Measurements from ENCODE around the gene CD247. TPM values are rescaled to one million over a fixed set of nuclear protein-coding genes. Genes with fewer than 3 reads are reported as not detected.

Gene CD247
- total RNA-seq (1 to 10 TPM in 1 of 2 donors, under 1 TPM in 1; 0.44 to 1.3 TPM), polyA plus RNA-seq (ENCODE audit: insufficient read length in 2 of 2) (1 to 10 TPM in 1 of 2 donors, under 1 TPM in 1; 0.90 to 1.2 TPM)
- long read RNA-seq, donor 1 = 0 reads
- long read RNA-seq, donor 2 = 0 reads
- long read RNA-seq, donor 3 = 0 reads
- long read RNA-seq, donor 4 = 0 reads

DNA sequence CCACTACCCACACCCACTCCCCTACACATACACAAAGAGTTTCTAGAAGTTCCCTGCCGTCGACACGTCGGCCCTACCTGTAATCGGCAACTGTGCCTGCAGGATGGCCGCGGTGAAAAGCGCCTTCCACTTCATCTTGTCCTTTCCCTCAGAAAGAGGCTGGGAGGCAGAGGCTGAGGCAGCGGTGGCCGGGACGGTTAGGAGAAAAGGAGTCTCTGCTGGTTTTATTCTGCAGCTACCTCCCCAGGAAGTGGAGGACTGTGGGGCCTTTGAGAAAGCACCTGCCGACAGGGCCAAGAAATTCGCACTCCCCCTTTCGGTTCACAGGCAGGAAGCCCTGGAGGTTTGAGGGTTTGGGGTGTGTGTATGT lies at the start of gene CD247:
Gene CD247 (minus strand): TSS at position 199 of the 370 bp plus-strand sequence. CDS start 64 bp downstream, at position 135.
- no peaks in the 10 kb centered on the region for H3K4me1 ChIP-seq (ENCODE audit: control insufficient read depth, insufficient read depth, low read length)
- H3K36me3 ChIP-seq (ENCODE audit: control insufficient read depth, insufficient read depth, low read length) = peaks cover 3% of the 10 kb centered on the region
- H3K4me3 ChIP-seq (ENCODE audit: low read depth, low read length) = no peak within 1 kb of the TSS
- 93% methylated on average over 11 of the region's 14 CpGs for WGBS (ENCODE audit: insufficient coverage)
- no peaks in the 10 kb centered on the region for H3K27me3 ChIP-seq (ENCODE audit: control insufficient read depth, insufficient read depth, low read length)
- no peak within 1 kb of the TSS for H3K27ac ChIP-seq (ENCODE audit: low read depth, low read length)
- H3K9me3 ChIP-seq (ENCODE audit: control insufficient read depth, insufficient read depth, low read length) = no peaks in the 10 kb centered on the region
- no peak for DNase-seq (ENCODE audit: low read depth in 4 of 6, low spot score in 6 of 6)

DNA sequence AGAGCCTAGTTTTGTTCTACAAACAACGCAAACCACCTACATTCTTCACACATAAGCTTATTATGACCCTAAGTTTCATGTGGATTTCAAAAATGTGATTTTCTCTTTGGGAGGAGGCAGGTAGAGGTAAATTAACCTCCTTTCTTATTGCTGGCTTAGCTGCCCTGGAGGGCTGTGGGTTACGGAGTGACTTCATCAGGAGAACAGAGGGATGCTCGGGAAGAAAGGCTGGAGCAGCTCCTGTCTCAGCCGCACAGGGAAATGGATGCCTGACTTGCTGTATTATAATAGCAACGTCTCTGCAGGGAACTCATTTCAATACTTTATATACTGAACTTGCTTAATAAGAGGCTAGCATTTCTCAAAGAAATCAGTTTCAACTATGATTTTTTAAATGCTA lies 49.3 kb upstream of the CD247 start:
- no peak overlapping the region for H3K4me3 ChIP-seq (ENCODE audit: low read depth, low read length)
- DNase-seq (ENCODE audit: low read depth in 4 of 6, low spot score in 6 of 6) = peak in 1 of 6 donors; percentile 30
- H3K9me3 ChIP-seq (ENCODE audit: control insufficient read depth, insufficient read depth, low read length) = peaks cover under 1% of the 10 kb centered on the region
- no peaks in the 10 kb centered on the region for H3K4me1 ChIP-seq (ENCODE audit: control insufficient read depth, insufficient read depth, low read length)
- no peaks in the 10 kb centered on the region for H3K36me3 ChIP-seq (ENCODE audit: control insufficient read depth, insufficient read depth, low read length)
- no peak overlapping the region for H3K27ac ChIP-seq (ENCODE audit: low read depth, low read length)
- no peaks in the 10 kb centered on the region for H3K27me3 ChIP-seq (ENCODE audit: control insufficient read depth, insufficient read depth, low read length)
- WGBS (ENCODE audit: insufficient coverage) = 50% methylated on average over 1 of the region's 5 CpGs

DNA sequence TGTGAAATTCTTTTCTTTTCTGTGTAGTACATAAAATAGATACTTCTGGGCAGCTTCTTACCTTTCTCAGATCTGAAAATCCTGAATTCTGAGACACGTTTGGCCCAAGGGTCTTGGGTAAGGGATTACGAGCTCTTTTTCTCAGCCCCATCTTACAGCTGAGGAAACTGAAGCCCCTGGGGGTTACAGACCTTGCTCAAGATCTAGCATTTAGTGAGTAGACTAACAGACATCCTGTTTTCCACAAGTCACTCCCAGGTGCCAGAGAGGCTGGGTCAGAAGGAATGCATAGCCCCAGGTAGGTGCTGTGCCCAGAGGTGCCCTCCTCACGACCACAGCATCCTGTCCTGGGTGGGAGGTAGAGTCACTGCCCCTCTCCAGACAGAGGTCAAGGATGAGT lies 48.4 kb upstream of the CD247 start:
- Histone ChIP-seq H3K4me1 (ENCODE audit: control insufficient read depth, insufficient read depth, low read length) (no peaks in the 10 kb centered on the region), H3K27me3 (ENCODE audit: control insufficient read depth, insufficient read depth, low read length) (no peaks in the 10 kb centered on the region), H3K27ac (ENCODE audit: low read depth, low read length) (no peak overlapping the region), H3K9me3 (ENCODE audit: control insufficient read depth, insufficient read depth, low read length) (no peaks in the 10 kb centered on the region), H3K4me3 (ENCODE audit: low read depth, low read length) (no peak overlapping the region), H3K36me3 (ENCODE audit: control insufficient read depth, insufficient read depth, low read length) (no peaks in the 10 kb centered on the region)
- WGBS (ENCODE audit: insufficient coverage) = 100% methylated on average over 1 of the region's 3 CpGs
- DNase-seq (ENCODE audit: low read depth in 4 of 6, low spot score in 6 of 6) = no peak

DNA sequence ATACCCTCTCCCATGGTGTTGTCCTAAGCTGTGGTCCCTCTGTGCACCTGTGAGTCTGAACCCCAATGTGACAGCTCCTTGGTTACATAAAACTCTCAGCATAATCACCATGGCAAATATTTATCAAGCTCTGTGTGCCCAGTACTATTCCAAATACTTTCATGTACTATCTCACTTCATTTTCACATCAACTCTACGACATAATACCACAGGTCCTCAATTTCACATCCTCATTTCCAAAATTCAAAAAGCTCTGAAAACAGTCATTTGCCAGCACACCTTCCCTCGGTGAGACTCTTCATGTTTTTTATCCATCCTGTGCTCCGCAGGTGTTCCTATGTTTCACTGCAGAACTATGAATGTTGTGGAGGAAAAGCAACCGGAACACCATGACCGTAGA lies 47.6 kb upstream of the CD247 start:
- Histone ChIP-seq H3K9me3 (ENCODE audit: control insufficient read depth, insufficient read depth, low read length) (no peaks in the 10 kb centered on the region), H3K4me1 (ENCODE audit: control insufficient read depth, insufficient read depth, low read length) (no peaks in the 10 kb centered on the region), H3K27me3 (ENCODE audit: control insufficient read depth, insufficient read depth, low read length) (no peaks in the 10 kb centered on the region), H3K36me3 (ENCODE audit: control insufficient read depth, insufficient read depth, low read length) (no peaks in the 10 kb centered on the region), H3K27ac (ENCODE audit: low read depth, low read length) (no peak overlapping the region), H3K4me3 (ENCODE audit: low read depth, low read length) (no peak overlapping the region)
- WGBS (ENCODE audit: insufficient coverage) = 89% methylated on average over 5 of the region's 5 CpGs
- DNase-seq (ENCODE audit: low read depth in 4 of 6, low spot score in 6 of 6) = no peak

DNA sequence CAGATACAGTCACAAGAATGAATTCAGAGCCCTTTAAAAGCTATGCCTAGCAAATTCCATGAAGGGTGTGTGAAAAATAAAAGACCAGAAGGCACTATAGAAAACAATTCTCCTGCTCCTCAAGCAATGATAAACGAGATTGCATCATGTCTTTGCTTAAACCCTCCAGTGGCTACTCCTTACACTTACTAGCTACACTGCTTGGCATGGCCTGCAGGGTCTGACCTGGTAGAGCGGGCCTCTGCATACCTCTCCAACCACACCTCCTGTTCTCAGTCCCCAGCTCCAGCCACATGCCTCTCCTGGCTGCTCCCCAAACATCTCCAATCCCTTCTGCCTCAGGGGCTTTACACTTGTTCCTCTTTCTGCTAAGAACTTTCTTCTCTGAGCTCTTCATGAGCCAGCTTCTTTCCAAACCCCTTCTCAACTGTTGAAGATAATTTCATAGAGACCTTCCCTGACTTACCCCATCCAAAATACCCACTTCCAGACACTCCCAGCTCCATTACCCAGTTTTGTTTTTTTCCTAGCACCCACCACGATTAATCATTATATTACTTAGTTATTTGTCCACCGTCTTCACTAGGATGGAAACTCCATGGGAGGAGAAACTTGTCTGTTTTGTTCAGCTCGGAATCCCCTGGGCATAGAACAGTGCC lies 46.4 kb upstream of the CD247 start:
- Histone ChIP-seq H3K9me3 (ENCODE audit: control insufficient read depth, insufficient read depth, low read length) (no peaks in the 10 kb centered on the region), H3K4me3 (ENCODE audit: low read depth, low read length) (no peak overlapping the region), H3K4me1 (ENCODE audit: control insufficient read depth, insufficient read depth, low read length) (no peaks in the 10 kb centered on the region), H3K27ac (ENCODE audit: low read depth, low read length) (no peak overlapping the region), H3K27me3 (ENCODE audit: control insufficient read depth, insufficient read depth, low read length) (no peaks in the 10 kb centered on the region), H3K36me3 (ENCODE audit: control insufficient read depth, insufficient read depth, low read length) (no peaks in the 10 kb centered on the region)
- no peak for DNase-seq (ENCODE audit: low read depth in 4 of 6, low spot score in 6 of 6)
- WGBS (ENCODE audit: insufficient coverage) = 96% methylated on average over 4 of the region's 5 CpGs

DNA sequence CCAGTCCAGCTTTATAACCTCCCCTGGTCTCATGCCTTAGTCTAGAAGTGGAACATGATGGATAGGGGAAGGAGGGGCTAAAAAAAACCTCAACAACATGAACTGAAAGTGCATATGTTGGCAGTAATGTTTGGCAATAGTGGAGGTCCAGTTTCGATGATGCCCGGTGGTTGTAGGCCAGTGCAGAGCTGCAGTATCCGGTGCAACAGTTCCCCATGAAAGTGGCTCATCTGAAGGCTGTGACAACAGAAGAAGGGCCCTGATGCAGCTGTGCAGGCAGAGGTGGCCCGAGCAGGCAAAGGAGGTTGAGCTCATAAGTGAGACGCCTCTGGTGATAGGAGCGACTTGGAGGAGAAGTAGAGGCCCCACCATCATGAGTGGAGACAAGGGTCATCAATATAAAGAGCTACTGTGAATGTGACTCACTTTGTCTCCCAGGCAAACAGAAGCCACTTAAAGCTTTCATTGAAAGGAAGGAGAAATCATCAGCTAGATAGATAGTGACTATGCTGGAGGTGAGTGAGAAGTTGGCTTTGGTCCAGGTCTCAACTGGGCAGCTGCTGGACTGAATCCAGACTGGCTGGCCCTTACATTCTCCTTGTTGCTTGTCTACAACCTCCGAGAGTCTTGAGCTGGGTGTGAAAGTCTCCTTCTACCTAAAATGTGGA lies 45.4 kb upstream of the CD247 start:
- WGBS (ENCODE audit: insufficient coverage) = 89% methylated on average over 6 of the region's 7 CpGs
- H3K27ac ChIP-seq (ENCODE audit: low read depth, low read length) = no peak overlapping the region
- DNase-seq (ENCODE audit: low read depth in 4 of 6, low spot score in 6 of 6) = peak in 2 of 6 donors; percentile 20 to 28

DNA sequence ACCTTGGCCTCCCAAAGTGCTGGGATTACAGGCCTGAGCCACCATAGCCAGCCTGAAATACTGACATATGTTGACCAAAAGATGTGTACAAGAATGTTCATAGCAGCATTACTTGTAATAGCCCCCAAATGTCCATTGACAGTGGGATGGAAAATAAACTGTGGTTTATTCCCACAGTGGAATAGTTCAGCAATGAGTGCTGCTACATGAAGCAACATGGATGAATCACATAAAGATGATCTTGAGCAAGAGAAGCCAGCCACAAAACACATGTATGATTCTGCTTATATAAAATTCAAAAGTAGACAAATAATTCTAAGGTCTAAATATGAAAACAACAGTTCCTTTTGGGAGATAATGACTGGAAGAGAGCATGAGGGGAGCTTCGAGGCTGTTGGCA lies 44.4 kb upstream of the CD247 start:
- WGBS (ENCODE audit: insufficient coverage) = no CpG with 5 or more reads among the region's 1 CpG
- Histone ChIP-seq H3K27ac (ENCODE audit: low read depth, low read length) (no peak overlapping the region), H3K9me3 (ENCODE audit: control insufficient read depth, insufficient read depth, low read length) (no peaks in the 10 kb centered on the region), H3K27me3 (ENCODE audit: control insufficient read depth, insufficient read depth, low read length) (no peaks in the 10 kb centered on the region), H3K4me1 (ENCODE audit: control insufficient read depth, insufficient read depth, low read length) (no peaks in the 10 kb centered on the region), H3K36me3 (ENCODE audit: control insufficient read depth, insufficient read depth, low read length) (no peaks in the 10 kb centered on the region), H3K4me3 (ENCODE audit: low read depth, low read length) (no peak overlapping the region)
- DNase-seq (ENCODE audit: low read depth in 4 of 6, low spot score in 6 of 6) = no peak

More for the DNA sequence above, 45.4 kb upstream of the CD247 start:
- Histone ChIP-seq H3K27me3 (ENCODE audit: control insufficient read depth, insufficient read depth, low read length) (no peaks in the 10 kb centered on the region), H3K4me1 (ENCODE audit: control insufficient read depth, insufficient read depth, low read length) (no peaks in the 10 kb centered on the region), H3K4me3 (ENCODE audit: low read depth, low read length) (no peak overlapping the region), H3K9me3 (ENCODE audit: control insufficient read depth, insufficient read depth, low read length) (no peaks in the 10 kb centered on the region), H3K36me3 (ENCODE audit: control insufficient read depth, insufficient read depth, low read length) (no peaks in the 10 kb centered on the region)

DNA sequence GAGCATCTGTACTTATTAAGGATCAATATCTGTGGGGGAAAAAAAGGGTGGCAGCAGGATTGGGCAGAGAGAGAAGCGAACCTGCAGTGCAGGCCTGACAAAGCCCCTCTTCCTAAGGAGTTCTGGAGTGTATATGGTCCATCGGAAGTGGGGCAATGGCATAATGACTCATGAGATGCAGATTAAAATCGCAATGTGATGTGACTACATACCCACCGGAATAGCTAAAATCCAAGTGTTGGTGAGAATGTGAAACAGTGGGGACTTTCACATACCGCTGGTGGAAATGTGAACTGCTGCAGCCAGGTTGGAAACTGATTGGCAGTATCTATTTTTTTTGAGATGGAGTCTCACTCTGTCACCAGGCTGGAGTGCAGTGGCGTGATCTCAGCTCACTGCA lies 43.4 kb upstream of the CD247 start:
- Histone ChIP-seq H3K9me3 (ENCODE audit: control insufficient read depth, insufficient read depth, low read length) (no peaks in the 10 kb centered on the region), H3K27ac (ENCODE audit: low read depth, low read length) (no peak overlapping the region), H3K36me3 (ENCODE audit: control insufficient read depth, insufficient read depth, low read length) (no peaks in the 10 kb centered on the region), H3K4me1 (ENCODE audit: control insufficient read depth, insufficient read depth, low read length) (no peaks in the 10 kb centered on the region), H3K4me3 (ENCODE audit: low read depth, low read length) (no peak overlapping the region), H3K27me3 (ENCODE audit: control insufficient read depth, insufficient read depth, low read length) (no peaks in the 10 kb centered on the region)
- 98% methylated on average over 5 of the region's 6 CpGs for WGBS (ENCODE audit: insufficient coverage)
- DNase-seq (ENCODE audit: low read depth in 4 of 6, low spot score in 6 of 6) = no peak

DNA sequence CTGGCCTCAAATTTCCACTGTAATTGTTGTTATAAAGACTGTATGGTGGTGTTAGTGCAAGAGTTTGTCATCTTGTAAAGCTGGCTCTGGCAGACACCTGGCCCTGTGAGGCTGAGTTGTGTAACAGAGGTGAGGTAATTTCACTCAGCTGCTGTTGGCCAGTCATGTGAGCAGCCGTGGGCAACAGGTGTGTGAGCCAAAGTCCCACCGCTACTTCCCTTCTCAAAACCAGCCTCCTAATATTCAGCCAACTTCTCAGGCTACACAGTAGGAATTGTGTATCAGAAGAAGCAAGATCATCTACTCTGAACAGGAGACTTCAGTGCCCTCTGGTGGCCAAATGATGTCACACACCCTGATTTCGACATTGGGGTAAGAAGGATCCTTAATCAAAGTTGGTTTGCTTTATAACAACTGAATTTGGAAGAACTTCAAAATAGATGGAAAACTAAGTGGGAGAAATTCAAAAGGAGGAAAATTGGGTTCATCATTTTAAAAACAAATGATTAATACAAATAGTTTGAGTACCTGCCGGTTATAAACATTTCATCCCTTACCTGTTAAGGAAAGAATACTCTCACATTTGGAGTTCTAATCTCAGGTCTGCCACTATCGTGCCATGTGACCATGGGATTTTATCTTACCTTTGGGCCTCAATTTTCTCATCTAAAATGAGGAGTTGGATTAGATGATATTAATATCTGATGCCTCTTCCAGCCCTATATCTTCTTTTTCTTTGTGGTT lies 37.8 kb upstream of the CD247 start:
- no peaks in the 10 kb centered on the region for H3K27me3 ChIP-seq (ENCODE audit: control insufficient read depth, insufficient read depth, low read length)
- peak in 3 of 6 donors; percentile 52 to 90 (median 89) for DNase-seq (ENCODE audit: low read depth in 4 of 6, low spot score in 6 of 6)
- no peaks in the 10 kb centered on the region for H3K9me3 ChIP-seq (ENCODE audit: control insufficient read depth, insufficient read depth, low read length)
- H3K4me1 ChIP-seq (ENCODE audit: control insufficient read depth, insufficient read depth, low read length) = peaks cover 13% of the 10 kb centered on the region
- WGBS (ENCODE audit: insufficient coverage) = no CpG with 5 or more reads among the region's 5 CpGs
- H3K4me3 ChIP-seq (ENCODE audit: low read depth, low read length) = no peak overlapping the region
- H3K27ac ChIP-seq (ENCODE audit: low read depth, low read length) = no peak overlapping the region
- no peaks in the 10 kb centered on the region for H3K36me3 ChIP-seq (ENCODE audit: control insufficient read depth, insufficient read depth, low read length)

Data from spinal cord (tissue), 10 donors.